Fibroblast of lung (primary cell): ENCODE data around the gene ARID4A. TPM values are rescaled to one million over a fixed set of nuclear protein-coding genes. Genes with fewer than 3 reads are reported as not detected.
A peak's percentile ranks its signal among the peaks of the same experiment; 100 is the strongest.
"Not testable (repeated sequence)": the region's sequence is repeated elsewhere in the genome, so short reads cannot be mapped to it uniquely, and the experiment has no call there.

Experiments
- DNase-seq, 2 donors: peaks; one replicate each; pipeline versions ENCODE4 v3.0.0 to v3.0.0-alpha.2; 2010; ENCODE audit warnings: low read depth in 2 of 2
- H2AFZ ChIP-seq: 2 replicates; pipeline ENCODE4 v1.5.1; 2012; ENCODE audit warnings: low read length, control low read depth, inconsistent platforms
- H3K27ac ChIP-seq: 2 replicates; pipeline ENCODE4 v1.5.1; 2011; ENCODE audit warnings: low read length, control low read depth; ENCODE audit not compliant: insufficient read depth
- H3K27me3 ChIP-seq: 2 replicates; pipeline ENCODE4 v1.5.1; 2011; ENCODE audit warnings: mild to moderate bottlenecking, low read length; ENCODE audit not compliant: control insufficient read depth, insufficient read depth
- H3K36me3 ChIP-seq: 2 replicates; pipeline ENCODE4 v1.5.1; 2011; ENCODE audit warnings: low read length; ENCODE audit not compliant: control insufficient read depth, insufficient read depth
- H3K4me1 ChIP-seq: 2 replicates; pipeline ENCODE4 v1.5.1; 2011; ENCODE audit warnings: low read length; ENCODE audit not compliant: control insufficient read depth, insufficient read depth; ENCODE audit errors: extremely low read depth
- H3K4me2 ChIP-seq: 2 replicates; pipeline ENCODE4 v1.5.1; 2011; ENCODE audit warnings: low read length, control low read depth; ENCODE audit not compliant: insufficient read depth; ENCODE audit errors: extremely low read depth
- H3K4me3 ChIP-seq, 4 experiments: fragments of 200-600 bp in 1 of 4; sonication (generic) in 1 of 4; replicated peaks in 1 of 4; 2 replicates each; pipeline ENCODE4 v1.5.1; 2011 to 2016; ENCODE audit warnings: low read length in 4 of 4, low read depth in 3 of 4, mild to moderate bottlenecking in 3 of 4, control low read depth in 2 of 4, inconsistent platforms in 1 of 4, mixed read lengths in 1 of 4; ENCODE audit not compliant: insufficient read depth in 1 of 4; ENCODE audit errors: control extremely low read depth in 1 of 4
- H3K79me2 ChIP-seq: 2 replicates; pipeline ENCODE4 v1.5.1; 2012; ENCODE audit warnings: mild to moderate bottlenecking, low read length, inconsistent platforms; ENCODE audit not compliant: control insufficient read depth, insufficient read depth
- H3K9ac ChIP-seq: 2 replicates; pipeline ENCODE4 v1.5.1; 2011; ENCODE audit warnings: mild to moderate bottlenecking, low read length, control low read depth; ENCODE audit not compliant: insufficient read depth
- H3K9me3 ChIP-seq: 2 replicates; pipeline ENCODE4 v1.5.1; 2012; ENCODE audit warnings: low read depth, low read length; ENCODE audit not compliant: control insufficient read depth, insufficient read depth
- H4K20me1 ChIP-seq: 2 replicates; pipeline ENCODE4 v1.5.1; 2011; ENCODE audit warnings: low read length; ENCODE audit not compliant: control insufficient read depth, insufficient read depth; ENCODE audit errors: extremely low read depth
- EZH2 ChIP-seq: IDR thresholded peaks from 2 replicates; pipeline ENCODE4 v1.5.1; 2012; ENCODE audit warnings: low read length, control low read depth, mild to moderate bottlenecking; ENCODE audit errors: missing control alignments
- polyA plus RNA-seq, 2 donors: library from polyadenylated mRNA; depleted of rRNA in 1 of 2; stranded (reverse) in 1 of 2; unstranded in 1 of 2; fragments of >200 nt; gene quantifications; 2 replicates each; pipeline ENCODE4 v1.2.1, GENCODE V29; 2011 to 2012; ENCODE audit warnings: missing spikeins in 1 of 2
- total RNA-seq: library from RNA; depleted of rRNA; stranded (reverse); fragments of >200 nt; gene quantifications from 2 replicates; pipeline ENCODE4 v1.2.1, GENCODE V29; 2014
- TF ChIP-seq, protein P1 (sequence below), 2 donors: IDR thresholded peaks in 1 of 2; conservative IDR thresholded peaks in 1 of 2; 1 replicate in 1 of 2; 2 replicates in 1 of 2; pipeline ENCODE4 v1.5.1; 2011 to 2012; ENCODE audit warnings: low read length in 2 of 2, control low read depth in 1 of 2, inconsistent platforms in 1 of 2, low read depth in 1 of 2, mild to moderate bottlenecking in 1 of 2

Gene ARID4A
- total and polyA plus RNA-seq, 2 donors (not counting 1 experiment from before 2014, with no cell fraction given) = 12.1 to 12.2 TPM

DNA sequence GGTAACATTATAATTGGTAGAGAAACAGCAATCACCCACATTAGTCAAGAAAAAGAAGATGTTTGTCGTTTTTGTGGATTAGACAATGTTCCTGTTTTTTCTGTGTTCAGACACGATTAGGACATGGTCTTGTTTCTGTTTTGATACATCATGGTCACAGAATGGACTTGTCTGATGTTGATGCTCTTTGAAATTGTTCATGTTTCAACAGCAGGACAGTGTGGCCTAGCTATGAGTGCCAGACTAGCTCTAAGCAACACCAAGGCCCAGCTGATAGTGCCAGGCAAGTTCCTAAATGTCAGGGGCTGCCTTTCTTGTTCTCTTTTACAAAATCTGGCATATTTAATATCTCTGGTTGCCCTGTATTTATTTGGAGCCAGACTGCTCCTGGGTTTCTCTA, 56.5 kb downstream of the ARID4A start:
- DNase-seq = no peak
- Histone ChIP-seq H2AFZ (no peak overlapping the region), H3K27me3 (no peaks in the 10 kb centered on the region), H3K79me2 (no peaks in the 10 kb centered on the region), H3K9me3 (no peaks in the 10 kb centered on the region), H3K9ac (no peak overlapping the region), H4K20me1 (no peaks in the 10 kb centered on the region), H3K4me3 (no peak overlapping the region), H3K36me3 (no peaks in the 10 kb centered on the region), H3K27ac (no peak overlapping the region), H3K4me1 (no peaks in the 10 kb centered on the region), H3K4me2 (no peak overlapping the region)
- TF ChIP-seq, protein P1, sequence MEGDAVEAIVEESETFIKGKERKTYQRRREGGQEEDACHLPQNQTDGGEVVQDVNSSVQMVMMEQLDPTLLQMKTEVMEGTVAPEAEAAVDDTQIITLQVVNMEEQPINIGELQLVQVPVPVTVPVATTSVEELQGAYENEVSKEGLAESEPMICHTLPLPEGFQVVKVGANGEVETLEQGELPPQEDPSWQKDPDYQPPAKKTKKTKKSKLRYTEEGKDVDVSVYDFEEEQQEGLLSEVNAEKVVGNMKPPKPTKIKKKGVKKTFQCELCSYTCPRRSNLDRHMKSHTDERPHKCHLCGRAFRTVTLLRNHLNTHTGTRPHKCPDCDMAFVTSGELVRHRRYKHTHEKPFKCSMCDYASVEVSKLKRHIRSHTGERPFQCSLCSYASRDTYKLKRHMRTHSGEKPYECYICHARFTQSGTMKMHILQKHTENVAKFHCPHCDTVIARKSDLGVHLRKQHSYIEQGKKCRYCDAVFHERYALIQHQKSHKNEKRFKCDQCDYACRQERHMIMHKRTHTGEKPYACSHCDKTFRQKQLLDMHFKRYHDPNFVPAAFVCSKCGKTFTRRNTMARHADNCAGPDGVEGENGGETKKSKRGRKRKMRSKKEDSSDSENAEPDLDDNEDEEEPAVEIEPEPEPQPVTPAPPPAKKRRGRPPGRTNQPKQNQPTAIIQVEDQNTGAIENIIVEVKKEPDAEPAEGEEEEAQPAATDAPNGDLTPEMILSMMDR (conservative IDR thresholded peaks at IDR 0.05 in 1 of 2, IDR thresholded peaks at IDR 0.05 in 1 of 2; ENCODE audit: low read depth in 1 of 2, low read length in 2 of 2) = no peak
- no peak for TF ChIP-seq EZH2

DNA sequence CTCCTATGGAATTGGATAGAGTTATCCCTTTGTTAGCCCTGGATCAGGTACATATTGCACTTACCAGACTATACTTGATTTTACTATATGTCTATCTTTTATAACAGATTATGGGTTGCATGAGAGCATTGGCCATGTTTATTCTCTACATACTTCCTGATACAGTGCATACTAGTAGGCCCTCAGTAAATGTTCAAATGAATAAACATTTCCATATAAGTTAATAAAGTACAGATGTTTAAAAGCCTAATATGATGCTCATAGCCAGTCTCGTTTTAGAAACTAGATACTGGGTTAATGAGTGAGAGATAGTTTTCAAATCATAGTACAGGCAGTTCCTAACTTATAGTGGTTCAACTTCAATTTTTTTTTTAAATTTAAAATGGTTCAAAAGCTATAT, 57.9 kb downstream of the ARID4A start:
- no peaks in the 10 kb centered on the region for H3K9me3 ChIP-seq
- H3K9ac ChIP-seq = no peak overlapping the region
- H3K36me3 ChIP-seq = no peaks in the 10 kb centered on the region
- no peak overlapping the region for H3K4me2 ChIP-seq
- H4K20me1 ChIP-seq = no peaks in the 10 kb centered on the region
- no peak overlapping the region for H2AFZ ChIP-seq
- no peaks in the 10 kb centered on the region for H3K79me2 ChIP-seq
- H3K27ac ChIP-seq = no peak overlapping the region
- peak in 1 of 2 donors; percentile 9 for DNase-seq
- no peaks in the 10 kb centered on the region for H3K4me1 ChIP-seq
- TF ChIP-seq EZH2 = no peak
- TF ChIP-seq, protein P1 (conservative IDR thresholded peaks at IDR 0.05 in 1 of 2, IDR thresholded peaks at IDR 0.05 in 1 of 2; ENCODE audit: low read depth in 1 of 2, low read length in 2 of 2) = no peak
- no peaks in the 10 kb centered on the region for H3K27me3 ChIP-seq
- no peak overlapping the region for H3K4me3 ChIP-seq

DNA sequence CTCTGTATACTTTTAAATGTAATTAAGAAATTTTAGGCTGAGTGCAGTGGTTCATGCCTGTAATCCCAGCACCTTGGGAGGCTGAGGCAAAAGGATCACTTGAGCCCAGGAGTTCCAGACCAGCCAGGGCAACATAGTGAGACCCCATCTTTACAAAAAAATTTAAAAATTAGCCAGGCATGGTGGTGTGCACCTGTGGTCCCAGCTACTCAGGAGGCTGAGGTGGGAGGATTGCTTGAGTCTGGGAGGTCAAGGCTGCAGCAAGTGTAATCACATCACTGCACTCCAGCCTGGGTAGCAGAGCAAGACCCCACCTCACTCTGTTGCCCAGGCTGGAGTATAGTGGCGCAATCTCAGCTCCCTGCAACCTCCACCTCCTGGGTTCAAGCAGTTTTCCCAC, 63.9 kb downstream of the ARID4A start:
- H3K27me3 ChIP-seq, DNase-seq, H3K4me3 ChIP-seq, H4K20me1 ChIP-seq, H3K9ac ChIP-seq, H3K4me1 ChIP-seq, H2AFZ ChIP-seq, H3K4me2 ChIP-seq, H3K36me3 ChIP-seq, H3K9me3 ChIP-seq, H3K79me2 ChIP-seq, H3K27ac ChIP-seq: not testable (repeated sequence)
